HUES64 (cell line): ENCODE results near the gene PDE4B.
"Not testable (repeated sequence)": the region's sequence is repeated elsewhere in the genome, so short reads cannot be mapped to it uniquely, and the experiment has no call there.

ENCODE experiments used
- H3K27ac ChIP-seq: 2 replicates; pipeline ENCODE4 v1.7.0; 2013; ENCODE audit warnings: low read depth, low read length, inconsistent platforms
- H3K27me3 ChIP-seq: 2 replicates; pipeline ENCODE4 v1.6.1; 2013; ENCODE audit warnings: mild to moderate bottlenecking, low read length; ENCODE audit not compliant: insufficient read depth
- H3K36me3 ChIP-seq: 2 replicates; pipeline ENCODE4 v1.6.1; 2013; ENCODE audit warnings: mild to moderate bottlenecking, low read length; ENCODE audit not compliant: insufficient read depth
- H3K4me1 ChIP-seq: 2 replicates; pipeline ENCODE4 v1.6.1; 2013; ENCODE audit warnings: mild to moderate bottlenecking, low read length, moderate library complexity; ENCODE audit not compliant: insufficient read depth
- H3K4me3 ChIP-seq: 2 replicates; pipeline ENCODE4 v1.5.1; 2013; ENCODE audit warnings: mild to moderate bottlenecking, low read length, moderate library complexity
- H3K9ac ChIP-seq: 2 replicates; pipeline ENCODE4 v1.6.1; 2013; ENCODE audit warnings: mild to moderate bottlenecking, low read depth, low read length
- H3K9me3 ChIP-seq: 2 replicates; pipeline ENCODE4 v1.6.1; 2013; ENCODE audit warnings: low read depth, low read length; ENCODE audit not compliant: insufficient read depth
- WGBS: fragments of 150-250, 120-280 bp; methylation state at CpG from one replicate; pipeline ENCODE4 v1.1.7; 2013; ENCODE audit warnings: missing lambda C conversion rate; 5-methylcytosine and 5-hydroxymethylcytosine counted together

The PDE4B gene

GRCh38 chr1:65840683-65841082 is 48.0 kb downstream of the PDE4B start:
- Histone ChIP-seq H3K4me3 (no peak overlapping the region), H3K4me1 (no peaks in the 10 kb centered on the region), H3K9me3 (no peaks in the 10 kb centered on the region), H3K27ac (no peak overlapping the region), H3K9ac (no peak overlapping the region), H3K27me3 (no peaks in the 10 kb centered on the region), H3K36me3 (no peaks in the 10 kb centered on the region)
- WGBS, result 95% methylated on average over 7 of the region's 7 CpGs

GRCh38 chr1:65844296-65844695 is 51.6 kb downstream of the PDE4B start:
- Histone ChIP-seq H3K4me3 (no peak overlapping the region), H3K36me3 (no peaks in the 10 kb centered on the region), H3K4me1 (no peaks in the 10 kb centered on the region), H3K9me3 (no peaks in the 10 kb centered on the region), H3K27ac (no peak overlapping the region), H3K27me3 (no peaks in the 10 kb centered on the region), H3K9ac (no peak overlapping the region)
- WGBS, result 98% methylated on average over 4 of the region's 4 CpGs

GRCh38 chr1:65844821-65845534 is 52.3 kb downstream of the PDE4B start:
- no peak overlapping the region for H3K9ac ChIP-seq
- no peak overlapping the region for H3K27ac ChIP-seq
- no peaks in the 10 kb centered on the region for H3K4me1 ChIP-seq
- no peak overlapping the region for H3K4me3 ChIP-seq
- no peaks in the 10 kb centered on the region for H3K36me3 ChIP-seq
- WGBS, result 95% methylated on average over 3 of the region's 3 CpGs
- H3K9me3 ChIP-seq, result no peaks in the 10 kb centered on the region
- no peaks in the 10 kb centered on the region for H3K27me3 ChIP-seq

GRCh38 chr1:65845535-65846060 is 52.9 kb downstream of the PDE4B start:
- no peaks in the 10 kb centered on the region for H3K36me3 ChIP-seq
- no peak overlapping the region for H3K27ac ChIP-seq
- H3K9me3 ChIP-seq, result no peaks in the 10 kb centered on the region
- WGBS, result 93% methylated on average over 6 of the region's 7 CpGs
- no peak overlapping the region for H3K9ac ChIP-seq
- no peaks in the 10 kb centered on the region for H3K4me1 ChIP-seq
- no peak overlapping the region for H3K4me3 ChIP-seq
- no peaks in the 10 kb centered on the region for H3K27me3 ChIP-seq

- Histone ChIP-seq H3K36me3 (no peaks in the 10 kb centered on the region), H3K9me3 (no peaks in the 10 kb centered on the region), H3K4me1 (no peaks in the 10 kb centered on the region), H3K4me3 (no peak overlapping the region), H3K9ac (no peak overlapping the region), H3K27ac (no peak overlapping the region), H3K27me3 (no peaks in the 10 kb centered on the region)
These were observed 54.2 kb downstream of the PDE4B start for GRCh38 chr1:65846866-65847265.

- 97% methylated on average over 2 of the region's 2 CpGs for WGBS
- Histone ChIP-seq H3K4me3 (no peak overlapping the region), H3K27me3 (no peaks in the 10 kb centered on the region)
These were observed 57.6 kb downstream of the PDE4B start for GRCh38 chr1:65850281-65850680.

GRCh38 chr1:65856591-65856990 is 63.9 kb downstream of the PDE4B start:
- not testable (repeated sequence) for H3K9me3 ChIP-seq, H3K27ac ChIP-seq, H3K4me1 ChIP-seq, H3K4me3 ChIP-seq, H3K9ac ChIP-seq, H3K36me3 ChIP-seq, H3K27me3 ChIP-seq
- WGBS, result 92% methylated on average over 3 of the region's 3 CpGs

More at GRCh38 chr1:65850281-65850680, 57.6 kb downstream of the PDE4B start:
- Histone ChIP-seq H3K9ac (no peak overlapping the region), H3K27ac (no peak overlapping the region), H3K9me3 (no peaks in the 10 kb centered on the region), H3K4me1 (no peaks in the 10 kb centered on the region), H3K36me3 (no peaks in the 10 kb centered on the region)

- WGBS, result 96% methylated on average over 1 of the region's 1 CpG
- no peak overlapping the region for H3K27ac ChIP-seq
- no peak overlapping the region for H3K9ac ChIP-seq
- no peak overlapping the region for H3K4me3 ChIP-seq
- no peaks in the 10 kb centered on the region for H3K27me3 ChIP-seq
- H3K4me1 ChIP-seq, result no peaks in the 10 kb centered on the region
- H3K36me3 ChIP-seq, result no peaks in the 10 kb centered on the region
- no peaks in the 10 kb centered on the region for H3K9me3 ChIP-seq
These were observed 73.7 kb downstream of the PDE4B start for GRCh38 chr1:65866439-65866838.

GRCh38 chr1:65872301-65872700 is 79.6 kb downstream of the PDE4B start:
- 82% methylated on average over 2 of the region's 2 CpGs for WGBS

GRCh38 chr1:65878342-65878741 is 85.6 kb downstream of the PDE4B start:
- not testable (repeated sequence) for H3K27ac ChIP-seq, H3K9ac ChIP-seq, H3K27me3 ChIP-seq, H3K4me1 ChIP-seq, H3K4me3 ChIP-seq, H3K9me3 ChIP-seq, H3K36me3 ChIP-seq
- WGBS, result 88% methylated on average over 3 of the region's 3 CpGs

More at GRCh38 chr1:65872301-65872700, 79.6 kb downstream of the PDE4B start:
- no peaks in the 10 kb centered on the region for H3K36me3 ChIP-seq
- no peaks in the 10 kb centered on the region; the same call in 1 of the 2 replicates for H3K9me3 ChIP-seq
- H3K9ac ChIP-seq, result no peak overlapping the region
- H3K27me3 ChIP-seq, result no peaks in the 10 kb centered on the region
- no peak overlapping the region for H3K27ac ChIP-seq
- no peak overlapping the region for H3K4me3 ChIP-seq
- no peaks in the 10 kb centered on the region for H3K4me1 ChIP-seq

GRCh38 chr1:65880611-65881010 is 87.9 kb downstream of the PDE4B start:
- no peaks in the 10 kb centered on the region; the same call in 1 of the 2 replicates for H3K9me3 ChIP-seq
- WGBS, result 84% methylated on average over 4 of the region's 4 CpGs
- no peak overlapping the region for H3K27ac ChIP-seq
- H3K27me3 ChIP-seq, result no peaks in the 10 kb centered on the region
- peaks cover 9% of the 10 kb centered on the region; the same call in 1 of the 2 replicates for H3K4me1 ChIP-seq
- no peak overlapping the region for H3K9ac ChIP-seq
- H3K36me3 ChIP-seq, result no peaks in the 10 kb centered on the region
- H3K4me3 ChIP-seq, result no peak overlapping the region
